ENCODE data around the gene MCC. TPM values are rescaled to one million over a fixed set of nuclear protein-coding genes. Genes with fewer than 3 reads are reported as not detected.
A peak's percentile ranks its signal among the peaks of the same experiment; 100 is the strongest.

Gene MCC
- total RNA-seq, 4 donors from 2014 or later, result 17.0 to 24.8 (median 21.0) TPM

GRCh38 chr5:113510836-113511451, 22.7 kb upstream of the MCC start:
- 55% methylated on average over 6 of the region's 6 CpGs for WGBS

GRCh38 chr5:113508756-113509155, 20.5 kb upstream of the MCC start:
- no peak for TF ChIP-seq EP300 (IDR thresholded peaks at IDR 0.05)
- TF ChIP-seq POLR2A (IDR thresholded peaks at IDR 0.05; ENCODE audit: low read depth), result no peak
- TF ChIP-seq POLR2AphosphoS5 (IDR thresholded peaks at IDR 0.05), result no peak
- H3K4me1 ChIP-seq, result peaks cover 3 to 6% (median 4%) of the 10 kb centered on the region in 4 donors
- H3K4me3 ChIP-seq, result no peak overlapping the region
- H3K9me3 ChIP-seq, result no peaks in the 10 kb centered on the region
- no peak overlapping the region for H3K27ac ChIP-seq (replicated peaks in 1 of 4)
- peaks cover 0 to 15% (median 0%) of the 10 kb centered on the region in 4 donors for H3K27me3 ChIP-seq
- no peaks in the 10 kb centered on the region for H3K36me3 ChIP-seq
- DNase-seq (ENCODE audit: extremely low spot score), result no peak
- intact Hi-C loops (cut with DNase I), result no loop called here

More at GRCh38 chr5:113510836-113511451, 22.7 kb upstream of the MCC start:
- no peak overlapping the region for H3K4me3 ChIP-seq
- peaks cover 0 to 3% (median 0%) of the 10 kb centered on the region in 4 donors for H3K36me3 ChIP-seq
- intact Hi-C loops (cut with DNase I), result loop anchor here (5.0 kb wide), 2 partner anchors 134 to 514 kb away; no protein-coding TSS in a partner anchor
- TF ChIP-seq CTCF (IDR thresholded peaks at IDR 0.05), result peak; percentile 24 to 32 (median 25)
- TF ChIP-seq POLR2AphosphoS5 (IDR thresholded peaks at IDR 0.05), result no peak
- H3K27ac ChIP-seq (replicated peaks in 1 of 4), result no peak overlapping the region
- peaks cover 10 to 23% (median 21%) of the 10 kb centered on the region in 4 donors for H3K4me1 ChIP-seq
- H3K9me3 ChIP-seq, result no peaks in the 10 kb centered on the region
- DNase-seq (ENCODE audit: extremely low spot score), result no peak
- H3K27me3 ChIP-seq, result peaks cover 0 to 15% (median 0%) of the 10 kb centered on the region in 4 donors

- no peaks in the 10 kb centered on the region for H3K36me3 ChIP-seq
- no peak overlapping the region for H3K27ac ChIP-seq (replicated peaks in 1 of 4)
- intact Hi-C loops (cut with DNase I), result no loop called here
- no peak overlapping the region for H3K4me3 ChIP-seq
- TF ChIP-seq CTCF (IDR thresholded peaks at IDR 0.05) (no peak), POLR2A (IDR thresholded peaks at IDR 0.05; ENCODE audit: low read depth) (no peak), POLR2AphosphoS5 (IDR thresholded peaks at IDR 0.05) (no peak), EP300 (IDR thresholded peaks at IDR 0.05) (no peak)
- no peak for DNase-seq (ENCODE audit: extremely low spot score)
- H3K4me1 ChIP-seq, result no peaks in the 10 kb centered on the region
- H3K9me3 ChIP-seq, result no peaks in the 10 kb centered on the region
- peaks cover 0 to 15% (median 0%) of the 10 kb centered on the region in 4 donors for H3K27me3 ChIP-seq
These were observed 19.3 kb upstream of the MCC start for GRCh38 chr5:113507601-113508000.

GRCh38 chr5:113505181-113505580, 16.9 kb upstream of the MCC start:
- no peak overlapping the region for H3K27ac ChIP-seq (replicated peaks in 1 of 4)
- WGBS, result 85% methylated on average over 5 of the region's 5 CpGs
- no peak for DNase-seq (ENCODE audit: extremely low spot score)
- intact Hi-C loops (cut with DNase I), result no loop called here
- H3K36me3 ChIP-seq, result no peaks in the 10 kb centered on the region
- no peak for TF ChIP-seq POLR2AphosphoS5 (IDR thresholded peaks at IDR 0.05)
- TF ChIP-seq POLR2A (IDR thresholded peaks at IDR 0.05; ENCODE audit: low read depth), result no peak
- no peak for TF ChIP-seq EP300 (IDR thresholded peaks at IDR 0.05)
- TF ChIP-seq CTCF (IDR thresholded peaks at IDR 0.05), result no peak
- peaks cover 0 to 15% (median 0%) of the 10 kb centered on the region in 4 donors for H3K27me3 ChIP-seq
- H3K4me3 ChIP-seq, result no peak overlapping the region
- H3K9me3 ChIP-seq, result no peaks in the 10 kb centered on the region
- no peaks in the 10 kb centered on the region for H3K4me1 ChIP-seq

GRCh38 chr5:113503146-113503545, 14.9 kb upstream of the MCC start:
- H3K27me3 ChIP-seq, result peaks cover 0 to 10% (median 0%) of the 10 kb centered on the region in 4 donors
- no peak overlapping the region for H3K27ac ChIP-seq (replicated peaks in 1 of 4)
- no peaks in the 10 kb centered on the region for H3K36me3 ChIP-seq
- no peak overlapping the region for H3K4me3 ChIP-seq
- intact Hi-C loops (cut with DNase I), result no loop called here
- no peak for TF ChIP-seq EP300 (IDR thresholded peaks at IDR 0.05)
- no peak for TF ChIP-seq POLR2A (IDR thresholded peaks at IDR 0.05; ENCODE audit: low read depth)
- TF ChIP-seq CTCF (IDR thresholded peaks at IDR 0.05), result no peak
- TF ChIP-seq POLR2AphosphoS5 (IDR thresholded peaks at IDR 0.05), result no peak
- DNase-seq (ENCODE audit: extremely low spot score), result no peak
- no peaks in the 10 kb centered on the region for H3K9me3 ChIP-seq
- 80% methylated on average over 1 of the region's 1 CpG for WGBS
- no peaks in the 10 kb centered on the region for H3K4me1 ChIP-seq
